ENCODE data around the gene SDK1. TPM values are rescaled to one million over a fixed set of nuclear protein-coding genes. Genes with fewer than 3 reads are reported as not detected.

Gene SDK1
- total and polyA plus RNA-seq, 2 of the 8 experiments (the other 6 are each of a cell fraction or from before 2014, with no cell fraction given): 3.3 to 7.2 TPM

- H3K56ac ChIP-seq (replicated peaks; ENCODE audit: insufficient read length, low read depth, low read length): no peak overlapping the region
- no peak overlapping the region for H3K18ac ChIP-seq (ENCODE audit: extremely low read depth, low read length)
- H3K9ac ChIP-seq (replicated peaks in 1 of 4; ENCODE audit: extremely low read depth in 1 of 4, low read depth in 3 of 4, low read length in 3 of 4): no peak overlapping the region
- no peak overlapping the region for H2BK12ac ChIP-seq (ENCODE audit: low read depth, low read length)
- H4K5ac ChIP-seq (ENCODE audit: insufficient read length, low read depth, low read length): no peak overlapping the region
- no peaks in the 10 kb centered on the region for H3K9me3 ChIP-seq (ENCODE audit: insufficient read depth in 2 of 2, low read depth in 1 of 2, low read length in 1 of 2)
- no peaks in the 10 kb centered on the region for H3K23me2 ChIP-seq (ENCODE audit: low read depth, low read length)
- no peaks in the 10 kb centered on the region for H3K27me3 ChIP-seq (replicated peaks in 1 of 4; ENCODE audit: control insufficient read depth in 3 of 4, extremely low read depth in 1 of 4, insufficient read depth in 3 of 4, low read length in 3 of 4)
- no peak overlapping the region for H3K23ac ChIP-seq (ENCODE audit: insufficient read length)
- DNase-seq (ENCODE audit: low read depth in 1 of 2, low spot score in 2 of 2) (no peak), FAIRE-seq (no peak)
- no peaks in the 10 kb centered on the region for H4K20me1 ChIP-seq (replicated peaks in 1 of 2; ENCODE audit: control insufficient read depth in 1 of 2, insufficient read depth in 2 of 2, low read length in 2 of 2)
- no peak overlapping the region for H2BK5ac ChIP-seq (ENCODE audit: low read depth, low read length)
- no peak overlapping the region for H3K4ac ChIP-seq (replicated peaks; ENCODE audit: insufficient read length, low read depth, low read length)
- WGBS, 2 experiments (ENCODE audit: extremely low coverage in 1 of 2, insufficient coverage in 1 of 2, insufficient read length in 1 of 2, insufficient replicate concordance in 2 of 2, low coverage in 1 of 2, low lambda C conversion rate in 2 of 2, missing lambda C conversion rate in 1 of 2): 83% methylated on average over 4 of the region's 5 CpGs; no CpG with 5 or more reads in 1 of the 2 experiments
- no peaks in the 10 kb centered on the region; a peak in 1 of 7 replicates for H3K4me1 ChIP-seq (replicated peaks in 1 of 4; ENCODE audit: control insufficient read depth in 3 of 4, insufficient read depth in 4 of 4, low read length in 3 of 4)
- no peak overlapping the region for H3K4me2 ChIP-seq (ENCODE audit: insufficient read depth in 1 of 2, low read depth in 2 of 2, low read length in 2 of 2)
- H3K79me1 ChIP-seq (ENCODE audit: low read depth, low read length): no peaks in the 10 kb centered on the region
- no peak overlapping the region for H4K91ac ChIP-seq (replicated peaks; ENCODE audit: insufficient read length, low read length)
- no peak overlapping the region for H3K27ac ChIP-seq (ENCODE audit: low read depth, low read length)
- TF ChIP-seq TAF1 (IDR thresholded peaks at IDR 0.05; ENCODE audit: low read depth, low read length): no peak
- no peak for TF ChIP-seq ATF3 (IDR thresholded peaks at IDR 0.05; ENCODE audit: insufficient read depth, low read depth, low read length)
- ChIA-PET POLR2A (ENCODE audit: partially characterized antibody) (no interaction called here), CTCF (ENCODE audit: partially characterized antibody) (interaction anchor here (0.8 to 1.7 kb wide), 2 partner anchors 15 to 366 kb away, joined by 3 read pairs; no protein-coding TSS in a partner anchor)
- H2AFZ ChIP-seq (ENCODE audit: low read length): no peak overlapping the region
- no peak overlapping the region for H3K4me3 ChIP-seq (ENCODE audit: extremely low read depth in 1 of 4, insufficient read depth in 2 of 4, low read depth in 3 of 4, low read length in 4 of 4)
- H2BK120ac ChIP-seq (replicated peaks; ENCODE audit: low read depth, low read length): no peak overlapping the region
- no peak overlapping the region for H2AK5ac ChIP-seq (ENCODE audit: low read depth, low read length)
- no peak overlapping the region for H2BK20ac ChIP-seq (ENCODE audit: low read length)
- H3K36me3 ChIP-seq (ENCODE audit: control insufficient read depth in 2 of 4, insufficient read depth in 4 of 4, low read length in 3 of 4): no peaks in the 10 kb centered on the region
- no peak overlapping the region for H3K14ac ChIP-seq (ENCODE audit: insufficient read length)
- H4K8ac ChIP-seq (ENCODE audit: extremely low read depth, insufficient read depth, low read length): no peak overlapping the region
- H3K79me2 ChIP-seq (ENCODE audit: control insufficient read depth in 1 of 2, insufficient read depth in 2 of 2, low read length in 2 of 2): no peaks in the 10 kb centered on the region
- no peak overlapping the region for H2BK15ac ChIP-seq (ENCODE audit: low read length)
These were observed 855.1 kb downstream of the SDK1 start for GRCh38 chr7:4156190-4156589.
